ENCODE results near the gene TUBA8. TPM values are rescaled to one million over a fixed set of nuclear protein-coding genes. Genes with fewer than 3 reads are reported as not detected.

Gene TUBA8
- total RNA-seq, 1 donor from 2014 or later: 2.3 TPM

- intact Hi-C loops (cut with micrococcal nuclease): loop anchor here (1.0 to 2.0 kb wide), 4 partner anchors 73 to 448 kb away; partner anchors contain the start of genes ATP6V1E1, BCL2L13 and USP18
These were observed 33.4 kb upstream of the TUBA8 start for GRCh38 chr22:18077087-18077638.

GRCh38 chr22:18077639-18078328 is 32.8 kb upstream of the TUBA8 start, which contains the start of gene PEX26:
Gene PEX26 (plus strand): TSS chr22:18077990. CDS start chr22:18078377, 387 bp downstream.
- intact Hi-C loops (cut with micrococcal nuclease): loop anchor here (1.0 to 2.0 kb wide), 4 partner anchors 73 to 449 kb away; partner anchors contain the start of genes ATP6V1E1, BCL2L13 and USP18

DNA sequence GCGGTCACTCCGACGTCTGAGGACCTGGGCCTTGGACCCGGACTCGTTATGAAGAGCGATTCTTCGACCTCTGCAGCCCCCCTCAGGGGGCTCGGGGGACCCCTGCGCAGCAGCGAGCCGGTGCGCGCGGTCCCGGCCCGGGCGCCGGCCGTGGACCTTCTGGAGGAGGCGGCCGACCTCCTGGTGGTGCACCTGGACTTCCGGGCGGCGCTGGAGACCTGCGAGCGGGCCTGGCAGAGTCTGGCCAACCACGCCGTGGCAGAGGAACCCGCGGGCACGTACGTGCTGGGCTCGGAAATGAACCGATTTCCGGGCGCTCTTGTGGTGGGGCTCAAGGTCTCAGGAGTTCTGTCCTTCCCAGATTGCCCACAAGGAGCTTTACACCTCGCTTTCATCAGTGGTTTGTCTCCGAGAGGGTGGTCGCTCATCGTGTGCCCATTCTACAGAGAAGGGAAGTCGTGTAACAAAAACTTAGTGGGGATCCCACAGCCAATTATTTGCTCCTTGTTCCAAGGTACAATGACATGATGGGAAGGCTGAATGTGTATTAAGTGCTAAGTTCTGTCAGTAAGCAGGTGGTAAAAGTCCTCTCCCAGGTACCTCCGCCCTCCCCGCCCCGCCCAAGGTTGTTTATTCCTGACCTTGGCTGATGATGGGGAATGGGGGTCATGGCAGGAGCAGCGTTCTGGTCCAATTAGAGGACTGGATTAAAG is 32.1 kb upstream of the TUBA8 start:
- intact Hi-C loops (cut with micrococcal nuclease): no loop called here

- intact Hi-C loops (cut with micrococcal nuclease): no loop called here
These were observed 30.8 kb upstream of the TUBA8 start for GRCh38 chr22:18079706-18080233.

GRCh38 chr22:18081416-18081815 is 29.2 kb upstream of the TUBA8 start:
- intact Hi-C loops (cut with micrococcal nuclease): no loop called here

GRCh38 chr22:18082467-18082866 is 28.1 kb upstream of the TUBA8 start:
- intact Hi-C loops (cut with micrococcal nuclease): no loop called here

DNA sequence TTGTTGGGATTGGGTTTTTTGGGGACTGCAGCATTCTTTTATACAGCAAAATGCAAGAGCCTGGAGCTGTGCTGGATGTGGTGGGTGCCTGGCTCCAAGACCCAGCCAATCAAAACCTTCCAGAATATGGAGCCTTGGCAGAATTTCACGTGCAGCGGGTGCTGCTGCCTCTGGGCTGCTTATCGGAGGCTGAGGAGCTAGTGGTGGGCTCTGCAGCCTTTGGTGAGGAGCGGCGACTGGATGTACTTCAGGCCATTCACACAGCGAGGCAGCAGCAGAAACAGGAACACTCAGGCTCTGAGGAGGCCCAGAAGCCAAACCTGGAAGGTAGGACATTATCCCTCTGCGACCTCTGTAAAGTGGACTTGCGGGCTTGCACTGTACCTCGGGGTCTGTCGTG is 27.2 kb upstream of the TUBA8 start:
- intact Hi-C loops (cut with micrococcal nuclease): no loop called here

DNA sequence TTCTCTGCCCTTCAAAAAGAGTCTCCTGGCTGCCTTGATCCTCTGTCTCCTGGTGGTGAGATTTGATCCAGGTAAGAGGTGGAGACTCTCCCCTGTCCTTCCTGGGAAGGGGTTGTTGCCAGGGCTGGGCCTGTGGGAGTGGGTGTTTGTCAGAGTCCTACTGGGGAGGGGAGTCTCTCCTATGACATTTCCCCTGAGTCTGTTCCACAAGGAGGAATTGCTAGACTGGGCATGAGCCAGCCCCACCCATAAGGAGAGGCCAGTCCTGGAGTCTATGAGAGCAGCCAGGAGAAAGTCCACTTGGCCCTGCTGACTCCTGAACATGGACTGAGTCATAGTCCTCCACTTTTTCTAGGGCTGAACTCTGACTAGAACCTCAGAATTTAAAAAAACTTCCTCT is 25.4 kb upstream of the TUBA8 start:
- intact Hi-C loops (cut with micrococcal nuclease): no loop called here

GRCh38 chr22:18087350-18087855 is 23.2 kb upstream of the TUBA8 start:
- intact Hi-C loops (cut with micrococcal nuclease): no loop called here

GRCh38 chr22:18088825-18089568 is 21.6 kb upstream of the TUBA8 start:
- intact Hi-C loops (cut with micrococcal nuclease): no loop called here

DNA sequence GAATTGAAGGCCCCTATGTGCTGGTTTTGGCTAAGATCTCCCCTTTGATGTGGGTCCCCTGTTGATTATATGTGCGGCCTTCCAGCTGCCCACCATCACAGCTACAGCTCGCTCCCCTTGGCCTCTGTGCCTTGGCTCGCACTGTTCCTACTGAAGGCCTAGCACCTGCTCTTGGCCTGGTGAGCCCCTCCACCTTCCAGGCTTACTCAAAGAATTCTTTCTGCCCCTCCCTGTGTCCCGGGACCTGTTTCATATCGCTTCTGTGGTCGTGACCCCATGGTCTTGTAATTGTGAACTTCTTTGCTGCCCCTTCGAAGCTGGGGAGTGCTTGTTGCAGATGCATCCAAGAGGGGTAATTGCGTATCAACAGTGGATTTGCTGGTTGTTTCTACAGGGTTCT is 20.3 kb upstream of the TUBA8 start:
- intact Hi-C loops (cut with micrococcal nuclease): no loop called here

- intact Hi-C loops (cut with micrococcal nuclease): no loop called here
These were observed 19.1 kb upstream of the TUBA8 start for GRCh38 chr22:18091478-18091877.

DNA sequence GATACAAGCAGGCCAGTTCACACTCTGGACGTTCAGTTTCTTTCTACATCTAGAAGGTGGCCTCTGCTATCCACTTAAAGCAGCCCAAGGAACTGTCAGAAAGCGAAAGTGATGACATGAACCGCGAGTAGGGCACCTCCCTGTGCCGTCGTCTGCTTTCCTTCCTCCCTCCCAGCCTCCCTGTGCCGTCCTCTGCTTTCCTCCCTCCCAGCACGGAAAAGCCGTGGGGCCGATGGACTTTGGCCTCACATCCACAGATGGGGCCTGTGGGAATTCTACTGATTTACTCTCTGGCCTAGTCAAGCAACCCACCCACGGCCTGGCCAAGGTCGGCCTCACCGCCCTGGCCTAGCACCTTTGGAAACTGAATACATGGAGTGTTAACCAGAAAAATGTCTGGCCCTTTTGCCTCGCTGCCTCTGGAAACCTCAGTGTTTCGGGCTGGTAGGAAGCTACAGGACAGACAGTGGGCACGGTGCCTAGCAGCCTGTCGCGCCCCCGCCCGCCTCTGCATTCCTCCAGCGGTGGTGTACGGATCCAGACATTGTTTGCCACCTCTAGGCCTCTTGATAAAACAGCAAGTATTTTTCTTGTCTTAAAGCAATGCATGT is 18.6 kb upstream of the TUBA8 start:
- intact Hi-C loops (cut with micrococcal nuclease): no loop called here

DNA sequence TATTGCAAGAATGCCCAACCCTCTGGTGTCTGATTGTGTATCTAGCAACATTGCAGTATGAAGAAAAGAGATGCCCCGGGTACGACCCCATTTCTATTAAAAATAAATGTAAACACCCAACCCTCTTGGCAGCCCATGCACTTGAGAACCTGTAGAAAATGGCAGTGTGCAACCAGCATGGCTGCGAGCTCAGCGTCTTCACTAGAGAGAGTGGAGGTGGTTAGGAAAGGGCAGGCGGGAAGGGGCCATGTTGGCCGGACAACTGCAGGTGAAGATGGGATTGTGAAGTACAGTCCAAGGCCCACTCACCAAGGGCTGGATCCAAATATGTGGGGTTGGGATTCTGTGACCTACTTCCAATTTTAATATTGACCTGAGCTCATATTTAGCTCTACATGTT is 16.9 kb upstream of the TUBA8 start:
- intact Hi-C loops (cut with micrococcal nuclease): no loop called here

DNA sequence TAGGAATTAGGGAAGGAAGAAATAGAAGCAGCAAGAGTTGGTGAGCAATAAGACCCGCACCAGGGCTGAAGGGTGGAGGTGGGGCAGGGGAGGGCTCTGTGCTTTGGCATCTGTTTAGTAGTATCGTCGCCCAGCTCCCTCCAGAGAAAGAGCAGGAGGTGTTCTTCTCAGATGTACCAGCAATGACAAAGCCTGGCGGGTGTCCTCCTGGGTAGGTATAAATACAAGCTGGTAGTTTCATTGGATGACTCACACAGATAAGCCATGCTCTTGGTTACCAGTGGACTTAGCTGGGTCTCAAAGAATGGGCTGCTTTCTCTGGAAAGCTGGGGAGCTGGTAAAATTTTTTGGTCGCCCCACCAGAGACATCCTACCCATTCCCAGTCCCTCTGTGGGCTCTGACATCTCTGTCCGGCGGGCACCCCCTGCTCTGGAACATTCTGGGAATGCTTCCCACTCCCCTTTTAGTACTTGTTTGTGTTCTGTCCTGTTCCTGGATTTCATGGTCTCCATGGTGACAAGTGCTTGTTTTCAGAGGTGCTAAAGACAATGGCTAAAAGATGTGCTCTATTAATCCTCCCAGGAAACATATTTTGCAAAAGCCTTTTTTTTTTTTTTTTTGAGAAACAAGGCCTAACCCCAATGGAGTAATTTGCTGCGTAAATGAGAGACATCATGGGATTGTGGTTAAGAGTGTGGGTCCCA is 15.4 kb upstream of the TUBA8 start:
- intact Hi-C loops (cut with micrococcal nuclease): no loop called here

- intact Hi-C loops (cut with micrococcal nuclease): no loop called here
These were observed 13.8 kb upstream of the TUBA8 start for GRCh38 chr22:18096823-18097222.

DNA sequence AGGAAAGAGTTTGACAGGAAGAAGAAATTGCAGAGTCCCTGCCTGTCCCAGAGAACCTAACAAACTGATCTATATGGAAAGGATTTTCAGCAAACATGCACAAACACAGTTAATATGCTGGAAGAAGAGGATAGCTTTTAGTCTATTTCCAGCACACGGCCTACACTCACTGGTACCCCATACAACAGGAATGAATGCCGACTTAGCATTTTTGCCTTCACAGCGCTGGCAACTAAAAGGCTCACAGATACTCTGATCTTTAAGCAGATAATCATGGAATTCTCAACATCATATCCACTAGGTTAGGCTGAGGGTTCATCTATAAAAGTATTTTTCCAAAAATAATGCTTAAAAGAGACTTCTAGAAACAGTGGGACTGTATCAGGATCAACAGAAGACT is 9.8 kb upstream of the TUBA8 start:
- intact Hi-C loops (cut with micrococcal nuclease): no loop called here

GRCh38 chr22:18101536-18101935 is 9.1 kb upstream of the TUBA8 start:
- intact Hi-C loops (cut with micrococcal nuclease): no loop called here

DNA sequence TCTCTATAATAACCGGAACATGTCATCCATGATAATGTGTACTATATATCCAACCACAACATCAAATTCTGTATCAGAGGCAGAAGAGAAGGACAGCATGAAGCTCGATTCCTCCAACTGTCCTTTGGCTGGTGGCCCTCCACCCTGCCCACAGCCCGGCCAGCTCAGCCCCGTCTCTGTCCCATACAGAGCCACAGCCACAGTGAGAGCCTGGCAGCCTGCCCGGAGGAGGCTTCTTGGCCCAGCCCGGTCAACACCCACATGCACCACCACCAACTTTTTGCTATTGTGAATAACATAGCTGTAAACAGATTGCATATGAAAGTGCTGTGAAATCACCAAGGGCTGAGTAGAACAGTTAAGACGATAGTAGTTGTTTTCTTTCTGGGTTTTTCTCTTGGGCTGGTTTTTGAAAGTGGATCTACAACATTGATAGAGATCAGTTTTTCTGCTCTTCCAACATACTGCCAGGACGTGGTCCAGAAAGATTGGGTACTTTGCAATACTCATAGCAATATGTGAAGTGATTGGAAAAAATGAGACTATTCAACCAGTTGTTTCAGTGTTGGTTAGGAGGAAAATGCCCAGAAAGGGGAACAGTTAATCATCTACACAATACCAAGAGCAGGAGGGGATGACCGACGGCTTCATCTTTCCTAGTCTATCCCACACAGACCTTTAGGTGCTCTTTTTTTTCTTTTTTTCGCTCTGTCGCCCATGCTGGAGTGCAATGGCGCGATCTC is 6.9 kb upstream of the TUBA8 start:
- intact Hi-C loops (cut with micrococcal nuclease): no loop called here
